ENCODE measurements around the gene MYL7.
A peak's percentile ranks its signal among the peaks of the same experiment; 100 is the strongest.

The MYL7 gene

DNA sequence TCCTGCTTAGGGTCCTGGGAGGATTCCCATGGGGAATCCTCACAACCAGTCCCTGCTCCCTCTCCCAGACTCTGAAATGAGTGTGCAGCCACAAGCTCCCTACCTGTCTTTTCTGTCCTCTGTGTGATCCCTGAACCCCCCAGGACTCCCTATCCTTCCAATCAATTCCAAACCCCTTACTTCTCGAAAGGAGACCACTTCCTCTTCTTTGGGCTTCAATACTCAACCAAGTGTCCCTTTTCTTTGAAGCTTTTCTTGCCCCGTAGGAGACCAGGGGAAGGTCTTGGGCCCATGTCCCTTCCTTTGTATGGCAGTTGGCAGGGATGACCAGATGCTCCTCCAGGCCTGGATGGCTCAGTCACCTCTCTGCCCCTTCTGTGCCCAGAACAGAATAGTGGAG, 35.3 kb downstream of the MYL7 start (continued):
- TF ChIP-seq ZNF565 (CRISPR knock-in tag; conservative IDR thresholded peaks at IDR 0.05; ENCODE audit: low read depth) (no peak), ARNTL (CRISPR knock-in tag; IDR thresholded peaks at IDR 0.05; ENCODE audit: borderline replicate concordance, low read depth) (no peak)

GRCh38 chr7:44104860-44105771, 36.0 kb downstream of the MYL7 start:
- ATAC-seq: peak; percentile 59
- TF ChIP-seq, protein P1, sequence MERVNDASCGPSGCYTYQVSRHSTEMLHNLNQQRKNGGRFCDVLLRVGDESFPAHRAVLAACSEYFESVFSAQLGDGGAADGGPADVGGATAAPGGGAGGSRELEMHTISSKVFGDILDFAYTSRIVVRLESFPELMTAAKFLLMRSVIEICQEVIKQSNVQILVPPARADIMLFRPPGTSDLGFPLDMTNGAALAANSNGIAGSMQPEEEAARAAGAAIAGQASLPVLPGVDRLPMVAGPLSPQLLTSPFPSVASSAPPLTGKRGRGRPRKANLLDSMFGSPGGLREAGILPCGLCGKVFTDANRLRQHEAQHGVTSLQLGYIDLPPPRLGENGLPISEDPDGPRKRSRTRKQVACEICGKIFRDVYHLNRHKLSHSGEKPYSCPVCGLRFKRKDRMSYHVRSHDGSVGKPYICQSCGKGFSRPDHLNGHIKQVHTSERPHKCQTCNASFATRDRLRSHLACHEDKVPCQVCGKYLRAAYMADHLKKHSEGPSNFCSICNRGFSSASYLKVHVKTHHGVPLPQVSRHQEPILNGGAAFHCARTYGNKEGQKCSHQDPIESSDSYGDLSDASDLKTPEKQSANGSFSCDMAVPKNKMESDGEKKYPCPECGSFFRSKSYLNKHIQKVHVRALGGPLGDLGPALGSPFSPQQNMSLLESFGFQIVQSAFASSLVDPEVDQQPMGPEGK (CRISPR knock-in tag; IDR thresholded peaks at IDR 0.05; ENCODE audit: borderline replicate concordance): no peak
- TF ChIP-seq ISL1 (CRISPR knock-in tag; IDR thresholded peaks at IDR 0.05) (no peak), OSR1 (CRISPR knock-in tag; IDR thresholded peaks at IDR 0.05) (no peak), SNAI2 (CRISPR knock-in tag; IDR thresholded peaks at IDR 0.05) (no peak), RARB (CRISPR knock-in tag; IDR thresholded peaks at IDR 0.05) (no peak), CSDC2 (CRISPR knock-in tag; IDR thresholded peaks at IDR 0.05) (no peak), ZNF8 (CRISPR knock-in tag; IDR thresholded peaks at IDR 0.05) (no peak), ESRRG (CRISPR knock-in tag; IDR thresholded peaks at IDR 0.05) (no peak), GLIS3 (CRISPR knock-in tag; IDR thresholded peaks at IDR 0.05) (no peak), ZNF565 (CRISPR knock-in tag; conservative IDR thresholded peaks at IDR 0.05; ENCODE audit: low read depth) (no peak), ZFP30 (CRISPR knock-in tag; IDR thresholded peaks at IDR 0.05) (no peak), ZNF70 (CRISPR knock-in tag; IDR thresholded peaks at IDR 0.05) (no peak), PPARA (CRISPR knock-in tag; IDR thresholded peaks at IDR 0.05; ENCODE audit: borderline replicate concordance) (no peak), POU6F1 (CRISPR knock-in tag; IDR thresholded peaks at IDR 0.05; ENCODE audit: borderline replicate concordance, low read depth) (no peak), ZFP3 (CRISPR knock-in tag; IDR thresholded peaks at IDR 0.05) (no peak), BACH2 (CRISPR knock-in tag; IDR thresholded peaks at IDR 0.05; ENCODE audit: borderline replicate concordance) (no peak), CSRNP3 (CRISPR knock-in tag; IDR thresholded peaks at IDR 0.05) (no peak), ARNTL (CRISPR knock-in tag; IDR thresholded peaks at IDR 0.05; ENCODE audit: borderline replicate concordance, low read depth) (no peak), TCF4 (CRISPR knock-in tag; IDR thresholded peaks at IDR 0.05; ENCODE audit: borderline replicate concordance) (no peak)

DNA sequence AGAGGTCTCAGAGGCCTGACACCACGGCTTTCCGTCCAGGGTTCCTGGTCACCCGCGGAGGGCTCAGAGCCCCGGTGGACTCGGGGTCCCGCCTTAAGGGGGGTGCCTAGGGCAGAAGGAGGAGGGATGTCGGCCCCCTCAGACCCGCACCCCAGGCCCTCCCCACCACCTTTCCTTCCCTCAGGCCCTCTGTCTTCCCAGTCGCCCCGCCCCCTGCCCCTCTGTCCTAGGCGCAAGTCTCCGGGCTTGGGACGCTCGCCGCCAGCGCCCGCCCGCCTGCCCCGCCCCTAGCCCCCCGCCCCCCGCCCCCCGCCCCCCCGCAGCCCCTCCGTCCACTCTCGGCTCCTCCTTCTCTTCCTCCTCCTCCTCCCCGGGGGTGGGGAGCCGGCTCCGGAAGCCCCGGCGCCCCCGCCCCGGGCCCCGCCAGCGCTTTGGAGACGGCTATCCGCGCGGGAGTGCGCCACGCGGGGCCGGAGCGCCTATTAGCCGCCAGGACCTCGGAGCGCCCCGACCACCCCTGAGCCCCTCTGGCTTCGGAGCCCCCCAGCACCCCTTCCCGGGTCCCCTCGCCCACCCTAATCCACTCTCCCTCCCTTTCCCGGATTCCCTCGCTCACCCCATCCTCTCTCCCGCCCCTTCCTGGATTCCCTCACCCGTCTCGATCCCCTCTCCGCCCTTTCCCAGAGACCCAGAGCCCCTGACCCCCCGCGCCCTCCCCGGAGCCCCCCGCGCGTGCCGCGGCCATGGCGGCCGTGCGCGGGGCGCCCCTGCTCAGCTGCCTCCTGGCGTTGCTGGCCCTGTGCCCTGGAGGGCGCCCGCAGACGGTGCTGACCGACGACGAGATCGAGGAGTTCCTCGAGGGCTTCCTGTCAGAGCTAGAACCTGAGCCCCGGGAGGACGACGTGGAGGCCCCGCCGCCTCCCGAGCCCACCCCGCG, 36.9 kb downstream of the MYL7 start, which contains the start of gene AEBP1:
TSS of gene AEBP1 (plus strand) at position 423 of the 937 bp plus-strand sequence. CDS start at position 744, 321 bp downstream.
- ATAC-seq: peak; percentile 61

More for the DNA sequence above, 36.9 kb downstream of the MYL7 start, which contains the start of gene AEBP1:
- no peak for TF ChIP-seq RARB (CRISPR knock-in tag; IDR thresholded peaks at IDR 0.05)
- no peak for TF ChIP-seq ZNF8 (CRISPR knock-in tag; IDR thresholded peaks at IDR 0.05)
- TF ChIP-seq TCF4 (CRISPR knock-in tag; IDR thresholded peaks at IDR 0.05; ENCODE audit: borderline replicate concordance): no peak
- TF ChIP-seq ZFP30 (CRISPR knock-in tag; IDR thresholded peaks at IDR 0.05): no peak
- no peak for TF ChIP-seq CSDC2 (CRISPR knock-in tag; IDR thresholded peaks at IDR 0.05)
- TF ChIP-seq TOX (CRISPR knock-in tag; IDR thresholded peaks at IDR 0.05; ENCODE audit: borderline replicate concordance): no peak
- no peak for TF ChIP-seq ESRRG (CRISPR knock-in tag; IDR thresholded peaks at IDR 0.05)
- TF ChIP-seq OSR1 (CRISPR knock-in tag; IDR thresholded peaks at IDR 0.05): no peak
- TF ChIP-seq GLIS3 (CRISPR knock-in tag; IDR thresholded peaks at IDR 0.05): no peak
- no peak for TF ChIP-seq TSHZ2 (CRISPR knock-in tag; IDR thresholded peaks at IDR 0.05)
- TF ChIP-seq ZNF70 (CRISPR knock-in tag; IDR thresholded peaks at IDR 0.05): no peak
- TF ChIP-seq, protein P1 (CRISPR knock-in tag; IDR thresholded peaks at IDR 0.05; ENCODE audit: borderline replicate concordance): no peak
- no peak for TF ChIP-seq ZC3H10 (CRISPR knock-in tag; IDR thresholded peaks at IDR 0.05)

All from SK-N-SH treated with all-trans-retinoic acid at 6 μM for 48 hours (cell line).